SIG-M5 treated with dmso at 0.1 percent for 504 hours (cell line): ENCODE measurements around the gene TRRAP.

ENCODE experiments used
- DNase-seq: peaks from one replicate; lab custom pipeline; 2025; ENCODE audit not compliant: unreplicated experiment; lab: John Stamatoyannopoulos, UW

Gene TRRAP

GRCh38 chr7:99002148-99002826, 124.0 kb downstream of the TRRAP start:
- DNase-seq, result no peak

GRCh38 chr7:99002827-99003212, 124.5 kb downstream of the TRRAP start:
- DNase-seq, result no peak

GRCh38 chr7:99003419-99003818, 125.1 kb downstream of the TRRAP start:
- DNase-seq, result no peak

- DNase-seq, result no peak
Observed at GRCh38 chr7:99004216-99004615, 125.9 kb downstream of the TRRAP start.

- no peak for DNase-seq
Observed at GRCh38 chr7:99004781-99005500, 126.6 kb downstream of the TRRAP start.

GRCh38 chr7:99005776-99006175, 127.4 kb downstream of the TRRAP start:
- peak; percentile 53 for DNase-seq

GRCh38 chr7:99006739-99007424, 128.6 kb downstream of the TRRAP start:
- DNase-seq, result no peak

- DNase-seq, result no peak
Observed at GRCh38 chr7:99008181-99008631, 129.9 kb downstream of the TRRAP start.

- DNase-seq, result no peak
Observed at GRCh38 chr7:99008921-99009530, 130.7 kb downstream of the TRRAP start.

- DNase-seq, result no peak
Observed at GRCh38 chr7:99010281-99010680, 131.9 kb downstream of the TRRAP start.

GRCh38 chr7:99011341-99011705, 133.0 kb downstream of the TRRAP start:
- no peak for DNase-seq

- DNase-seq, result no peak
Observed at GRCh38 chr7:99011706-99012404, 133.5 kb downstream of the TRRAP start.

- no peak for DNase-seq
Observed at GRCh38 chr7:99012722-99013121, 134.4 kb downstream of the TRRAP start.

- DNase-seq, result no peak
Observed at GRCh38 chr7:99013266-99014112, 135.2 kb downstream of the TRRAP start.

- no peak for DNase-seq
Observed at GRCh38 chr7:99014113-99014985, 136.0 kb downstream of the TRRAP start.

- DNase-seq, result no peak
Observed at GRCh38 chr7:99016196-99016595, 137.9 kb downstream of the TRRAP start.

- DNase-seq, result no peak
Observed at GRCh38 chr7:99019523-99020412, 141.4 kb downstream of the TRRAP start.

GRCh38 chr7:99020413-99020715, 142.0 kb downstream of the TRRAP start:
- no peak for DNase-seq
